Adipose tissue (tissue), 3 donors: ENCODE data around the gene NR0B2. TPM values are rescaled to one million over a fixed set of nuclear protein-coding genes. Genes with fewer than 3 reads are reported as not detected.

Experiments used
- H3K27ac ChIP-seq: one replicate; pipeline ENCODE4 v1.5.1; 2013; ENCODE audit warnings: low read depth, low read length
- WGBS, 3 donors: extraction: QIAGEN DNeasy Blood & Tissue Kit; methylation state at CpG; one replicate each; pipeline ENCODE4 v1.1.7; 2013; 5-methylcytosine and 5-hydroxymethylcytosine counted together
- polyA plus RNA-seq, 3 donors: library from polyadenylated mRNA; stranded (reverse); fragments of 200-250 nt; gene quantifications; one replicate each; pipeline ENCODE4 v1.2.3, GENCODE V29; 2013
- donor health status: healthy with polysubstance abuse.
- donor health status: Bipolar disorder and iron deficiency.
- donor health status: healthy.

Gene NR0B2
- polyA plus RNA-seq, 3 donors: 4.0 to 16.3 TPM; not detected in 1

DNA sequence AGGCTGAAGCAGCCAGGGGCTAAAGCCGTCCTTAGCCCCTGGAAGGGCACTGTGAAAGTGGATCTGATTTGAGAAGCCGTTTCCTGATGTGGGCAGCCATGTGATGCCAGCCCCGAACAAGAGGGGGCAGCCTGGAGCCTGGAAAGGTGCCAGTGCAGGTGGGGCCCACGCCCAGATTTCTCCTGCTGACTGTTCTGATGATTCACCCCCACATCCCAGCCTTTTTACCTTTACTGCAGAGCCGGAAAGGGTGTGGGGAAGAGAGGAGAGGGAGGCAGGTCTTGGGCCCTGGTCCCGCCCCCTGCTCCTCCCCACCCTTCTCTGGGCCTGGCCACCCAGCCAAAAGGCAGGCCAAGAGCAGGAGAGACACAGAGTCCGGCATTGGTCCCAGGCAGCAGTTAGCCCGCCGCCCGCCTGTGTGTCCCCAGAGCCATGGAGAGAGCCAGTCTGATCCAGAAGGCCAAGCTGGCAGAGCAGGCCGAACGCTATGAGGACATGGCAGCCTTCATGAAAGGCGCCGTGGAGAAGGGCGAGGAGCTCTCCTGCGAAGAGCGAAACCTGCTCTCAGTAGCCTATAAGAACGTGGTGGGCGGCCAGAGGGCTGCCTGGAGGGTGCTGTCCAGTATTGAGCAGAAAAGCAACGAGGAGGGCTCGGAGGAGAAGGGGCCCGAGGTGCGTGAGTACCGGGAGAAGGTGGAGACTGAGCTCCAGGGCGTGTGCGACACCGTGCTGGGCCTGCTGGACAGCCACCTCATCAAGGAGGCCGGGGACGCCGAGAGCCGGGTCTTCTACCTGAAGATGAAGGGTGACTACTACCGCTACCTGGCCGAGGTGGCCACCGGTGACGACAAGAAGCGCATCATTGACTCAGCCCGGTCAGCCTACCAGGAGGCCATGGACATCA lies 50.7 kb downstream of the NR0B2 start, which contains the start of gene SFN:
SFN (plus strand) TSS at position 369 of the 904 bp plus-strand sequence; CDS start at position 433, 64 bp downstream.
- H3K27ac ChIP-seq: no peak within 1 kb of the TSS
- 77 to 88% (median 85%) methylated on average over 33 to 37 of the region's 37 CpGs for WGBS, 3 donors

DNA sequence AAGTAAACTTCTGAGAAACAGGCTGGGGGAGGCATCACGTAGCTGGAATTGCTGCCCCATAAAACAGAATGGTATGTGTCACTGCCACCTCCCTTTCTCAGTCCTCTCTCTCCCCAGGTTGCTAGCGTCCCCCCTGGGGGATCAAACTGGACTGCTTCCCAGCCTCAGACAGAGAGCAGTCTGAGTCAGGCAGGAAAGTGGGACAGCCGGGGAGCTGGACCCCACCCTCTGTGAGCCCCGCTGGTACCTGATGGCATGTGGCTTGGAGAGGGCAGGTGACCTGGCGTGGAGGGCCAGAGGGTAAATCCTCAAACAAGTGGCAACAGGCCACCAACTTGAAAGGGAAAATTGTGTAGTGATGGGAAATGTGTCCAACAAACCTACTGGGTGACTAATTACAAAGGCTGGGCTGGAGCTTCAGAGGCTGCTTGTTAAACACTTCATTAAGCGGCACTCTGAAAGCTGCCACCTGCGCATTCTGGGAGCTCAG lies 51.8 kb downstream of the NR0B2 start:
- H3K27ac ChIP-seq: no peak overlapping the region
- 78 to 91% (median 85%) methylated on average over 7 of the region's 7 CpGs for WGBS, 3 donors

Other genes starting within 250 kb of the NR0B2 start
- 10 to 100 TPM; 12.2 to 22.8 (median 18.1) TPM for gene ARID1A, start 218.0 kb downstream of the NR0B2 start, polyA plus RNA-seq
- 1 to 10 TPM; 6.7 to 9.5 (median 8.4) TPM for gene PIGV, start 126.0 kb downstream of the NR0B2 start, polyA plus RNA-seq
- 10 to 100 TPM in 2 of 3 donors, 1 to 10 TPM in 1; 6.1 to 28.4 (median 17.1) TPM for gene ZDHHC18, start 87.3 kb downstream of the NR0B2 start, polyA plus RNA-seq
- gene SFN, start 50.8 kb downstream of the NR0B2 start, polyA plus RNA-seq: 1 to 10 TPM in 1 of 3 donors, under 1 TPM in 2; 0.44 to 9.4 (median 0.79) TPM
- 10 to 100 TPM in 1 of 3 donors, 1 to 10 TPM in 2; 6.5 to 15.6 (median 8.3) TPM for gene GPN2, start 23.7 kb downstream of the NR0B2 start, polyA plus RNA-seq
- 10 to 100 TPM in 1 of 3 donors, 1 to 10 TPM in 2; 6.3 to 16.5 (median 9.4) TPM for gene GPATCH3, start 13.5 kb downstream of the NR0B2 start, polyA plus RNA-seq
- 10 to 100 TPM; 36.1 to 49.8 (median 45.1) TPM for gene NUDC, start 7.8 kb upstream of the NR0B2 start, polyA plus RNA-seq
- 10 to 100 TPM in 1 of 3 donors, under 1 TPM in 1, not detected in 1; 0.94 to 10.6 TPM for gene KDF1, start 46.5 kb upstream of the NR0B2 start, polyA plus RNA-seq
- 10 to 100 TPM in 2 of 3 donors, 1 to 10 TPM in 1; 9.1 to 10.4 (median 10.3) TPM for gene TRNP1, start 79.7 kb upstream of the NR0B2 start, polyA plus RNA-seq
- gene TENT5B, start 98.9 kb upstream of the NR0B2 start, polyA plus RNA-seq: 1 to 10 TPM; 1.8 to 3.1 (median 2.9) TPM
- 10 to 100 TPM in 1 of 3 donors, 1 to 10 TPM in 2; 6.6 to 14.5 (median 8.9) TPM for gene SLC9A1, start 241.2 kb upstream of the NR0B2 start, polyA plus RNA-seq